Adrenal gland (tissue), 12 donors: ENCODE results near the gene C1RL. TPM values are rescaled to one million over a fixed set of nuclear protein-coding genes. Genes with fewer than 3 reads are reported as not detected.

Experiments
- DNase-seq, 7 donors: peaks; one replicate each; pipeline ENCODE4 v3.0.0-alpha.2; 2019 to 2020
- H3K27ac ChIP-seq, 5 donors: fragments of 200-600 bp; sonication (generic) in 4 of 5; 1 replicate in 3 of 5; 2 replicates in 2 of 5; pipeline versions ENCODE4 v1.5.1 to v1.8.0; 2016 to 2020; ENCODE audit warnings: mild to moderate bottlenecking in 1 of 5
- H3K27me3 ChIP-seq: fragments of 200-600 bp; 2 replicates; pipeline ENCODE4 v1.8.0; 2021
- H3K36me3 ChIP-seq, 2 donors: fragments of 200-600 bp; replicated peaks in 1 of 2; 1 replicate in 1 of 2; 2 replicates in 1 of 2; pipeline versions ENCODE4 v1.5.1 to v1.8.0; 2018 to 2022
- H3K4me1 ChIP-seq, 2 donors: fragments of 200-600 bp; replicated peaks in 1 of 2; 1 replicate in 1 of 2; 2 replicates in 1 of 2; pipeline versions ENCODE4 v1.5.1 to v1.8.0; 2018 to 2021
- H3K4me3 ChIP-seq, 4 donors: fragments of 200-600 bp; sonication (generic) in 3 of 4; one replicate each; pipeline ENCODE4 v1.5.1; 2016 to 2018
- H3K9me3 ChIP-seq, 3 donors: fragments of 200-600 bp; sonication (generic) in 1 of 3; replicated peaks in 1 of 3; 1 replicate in 2 of 3; 2 replicates in 1 of 3; pipeline versions ENCODE4 v1.5.1 to v1.8.0; 2016 to 2021
- POLR2A ChIP-seq, 2 donors: fragments of 450-650 bp; IDR thresholded peaks; one replicate each; pipeline ENCODE4 v1.6.1; 2017; ENCODE audit warnings: antibody characterized with exemption in 2 of 2, mild to moderate bottlenecking in 2 of 2, moderate library complexity in 1 of 2
- WGBS, 4 donors: extraction: QIAGEN DNeasy Blood & Tissue Kit in 2 of 4; methylation state at CpG; one replicate each; pipeline versions ENCODE4 v1.1.5 to v1.1.7; 2013 to 2017; 5-methylcytosine and 5-hydroxymethylcytosine counted together
- intact Hi-C, 2 donors: fragments of 100-400 bp; cut with DNase I; formaldehyde crosslinking; loops; one replicate each; pipeline versions ENCODE4 v1.14.1 to v1.15.0; 2022 to 2023
- polyA plus RNA-seq, 3 donors: library from polyadenylated mRNA; stranded (reverse); fragments of 200-250 nt in 2 of 3; fragments of 350-450 nt in 1 of 3; fragmentation: Illumina TruSeq in 1 of 3; extraction: RNeasy Lipid Tissue Mini Kit (QIAGEN cat#74804) in 1 of 3; gene quantifications; one replicate each; pipeline ENCODE4 v1.2.3, GENCODE V29; 2013 to 2014
- total RNA-seq, 9 donors: library from RNA; depleted of rRNA in 4 of 9; stranded (reverse); fragments of >200 nt in 4 of 9; fragments of 120-200 nt in 1 of 9; fragmentation: NEBNext Ultra II Directional in 1 of 9; extraction: Animal tissue kit (Norgen Biotek cat#: 25700) in 1 of 9; gene quantifications; one replicate each; pipeline versions ENCODE4 v1.1.0 to v1.2.4, GENCODE V29; 2013 to 2023
- TF ChIP-seq, protein P1 (sequence below), 6 experiments: fragments of 450-650 bp in 4 of 6; fragments of 200-600 bp in 2 of 6; sonication (generic) in 1 of 6; IDR thresholded peaks; 1 replicate in 5 of 6; 2 replicates in 1 of 6; pipeline versions ENCODE4 v1.5.1 to v1.8.0; 2016 to 2021; ENCODE audit warnings: antibody characterized with exemption in 6 of 6, mild to moderate bottlenecking in 2 of 6, moderate library complexity in 1 of 6
- donor health status: healthy with polysubstance abuse.
- donor health status: Bipolar disorder and iron deficiency.
- donor health status: DM: yes; HTN: yes; CAD: no.
- donor health status: DM: no; HTN: no; CAD: no.
- donor health status: DM: no; HTN: no; CAD: no.
- donor health status: DM: yes; HTN: yes; CAD: no.

The C1RL gene
- total and polyA plus RNA-seq, 12 donors = 33.3 to 407 (median 157) TPM

DNA sequence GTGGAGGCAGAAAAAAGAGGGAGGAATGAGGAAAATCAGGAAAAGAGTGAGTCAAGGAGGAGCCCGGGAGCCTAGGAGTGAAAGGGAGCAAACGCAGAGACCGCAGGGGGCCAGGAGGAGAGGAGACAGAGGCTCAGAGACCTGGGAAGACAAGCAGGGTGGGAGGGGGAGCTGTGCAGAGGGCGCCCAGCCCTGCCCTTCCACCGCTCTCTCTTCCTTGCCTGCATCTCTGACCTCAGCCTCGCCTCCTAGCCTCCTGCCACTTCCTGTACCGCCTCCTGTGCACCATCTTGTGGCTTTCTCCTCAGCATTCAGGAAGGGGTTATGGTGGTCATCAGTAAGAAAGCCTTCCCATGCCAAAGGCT is 22.5 kb upstream of the C1RL start:
- no peak for DNase-seq
- Histone ChIP-seq H3K36me3 (peaks cover 0 to 26% of the 10 kb centered on the region in 2 donors), H3K4me3 (peak overlapping the region in 1 of 4 donors; percentile 63), H3K4me1 (peaks cover 20 to 32% of the 10 kb centered on the region in 2 donors), H3K27me3 (no peaks in the 10 kb centered on the region), H3K27ac (peak overlapping the region in 1 of 5 donors; percentile 84), H3K9me3 (no peaks in the 10 kb centered on the region)
- WGBS, 4 donors = 45 to 53% (median 45%) methylated on average over 7 of the region's 7 CpGs
- intact Hi-C loops = no loop called here
- TF ChIP-seq, protein P1, sequence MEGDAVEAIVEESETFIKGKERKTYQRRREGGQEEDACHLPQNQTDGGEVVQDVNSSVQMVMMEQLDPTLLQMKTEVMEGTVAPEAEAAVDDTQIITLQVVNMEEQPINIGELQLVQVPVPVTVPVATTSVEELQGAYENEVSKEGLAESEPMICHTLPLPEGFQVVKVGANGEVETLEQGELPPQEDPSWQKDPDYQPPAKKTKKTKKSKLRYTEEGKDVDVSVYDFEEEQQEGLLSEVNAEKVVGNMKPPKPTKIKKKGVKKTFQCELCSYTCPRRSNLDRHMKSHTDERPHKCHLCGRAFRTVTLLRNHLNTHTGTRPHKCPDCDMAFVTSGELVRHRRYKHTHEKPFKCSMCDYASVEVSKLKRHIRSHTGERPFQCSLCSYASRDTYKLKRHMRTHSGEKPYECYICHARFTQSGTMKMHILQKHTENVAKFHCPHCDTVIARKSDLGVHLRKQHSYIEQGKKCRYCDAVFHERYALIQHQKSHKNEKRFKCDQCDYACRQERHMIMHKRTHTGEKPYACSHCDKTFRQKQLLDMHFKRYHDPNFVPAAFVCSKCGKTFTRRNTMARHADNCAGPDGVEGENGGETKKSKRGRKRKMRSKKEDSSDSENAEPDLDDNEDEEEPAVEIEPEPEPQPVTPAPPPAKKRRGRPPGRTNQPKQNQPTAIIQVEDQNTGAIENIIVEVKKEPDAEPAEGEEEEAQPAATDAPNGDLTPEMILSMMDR (IDR thresholded peaks at IDR 0.05) = no peak
- TF ChIP-seq POLR2A (IDR thresholded peaks at IDR 0.05) = no peak

GRCh38 chr12:7130701-7131501 is 21.9 kb upstream of the C1RL start:
- Histone ChIP-seq H3K4me1 (peaks cover 20 to 32% of the 10 kb centered on the region in 2 donors), H3K9me3 (no peaks in the 10 kb centered on the region), H3K4me3 (peak overlapping the region in 3 of 4 donors; percentile 23 to 63 (median 45)), H3K27ac (peak overlapping the region in 3 of 5 donors; percentile 55 to 84 (median 73)), H3K27me3 (no peaks in the 10 kb centered on the region), H3K36me3 (peaks cover 0 to 20% of the 10 kb centered on the region in 2 donors)
- intact Hi-C loops = no loop called here
- peak; percentile 55 to 84 (median 62) for DNase-seq
- peak in 1 of 2 donors; percentile 11 for TF ChIP-seq POLR2A (IDR thresholded peaks at IDR 0.05)
- TF ChIP-seq, protein P1 (IDR thresholded peaks at IDR 0.05) = no peak
- WGBS, 4 donors = 3 to 4% (median 4%) methylated on average over 29 to 32 of the region's 32 CpGs

- peaks cover 20 to 32% of the 10 kb centered on the region in 2 donors for H3K4me1 ChIP-seq
- no peaks in the 10 kb centered on the region for H3K9me3 ChIP-seq
- H3K4me3 ChIP-seq = peak within 1 kb of the TSS; percentile 45 to 78 (median 54)
- WGBS, 4 donors = 0% methylated on average over 2 to 40 of the region's 40 CpGs
- peak; percentile 79 to 91 (median 84) for DNase-seq
- H3K27ac ChIP-seq = peak within 1 kb of the TSS in 4 of 5 donors; percentile 16 to 84 (median 64)
- TF ChIP-seq, protein P1 (IDR thresholded peaks at IDR 0.05) = no peak
- peak in 1 of 2 donors; percentile 44 for TF ChIP-seq POLR2A (IDR thresholded peaks at IDR 0.05)
- intact Hi-C loops = no loop called here
- H3K27me3 ChIP-seq = no peaks in the 10 kb centered on the region
- peaks cover 0 to 12% of the 10 kb centered on the region in 2 donors for H3K36me3 ChIP-seq
These were observed 21.1 kb upstream of the C1RL start, which contains the start of gene CLSTN3 for GRCh38 chr12:7129872-7130691. Gene CLSTN3, plus strand, starts transcription at chr12:7130371. Its CDS starts 278 bp downstream, at chr12:7130649.
